Body of pancreas (tissue), 4 donors: ENCODE measurements around the gene ZMYM5.
"Not testable (repeated sequence)": the region's sequence is repeated elsewhere in the genome, so short reads cannot be mapped to it uniquely, and the experiment has no call there.

Experiments used
- CTCF ChIP-seq, 7 experiments: fragments of 450-650 bp in 4 of 7; fragments of 200-600 bp in 3 of 7; sonication (generic) in 3 of 7; IDR thresholded peaks; one replicate each; pipeline ENCODE4 v1.5.1; 2016 to 2019; ENCODE audit warnings: antibody characterized with exemption in 7 of 7
- POLR2A ChIP-seq, 3 donors: fragments of 450-650 bp; IDR thresholded peaks; one replicate each; pipeline ENCODE4 v1.6.1; 2016; ENCODE audit warnings: antibody characterized with exemption in 3 of 3, mild to moderate bottlenecking in 2 of 3

- not testable (repeated sequence) for TF ChIP-seq CTCF, POLR2A (IDR thresholded peaks at IDR 0.05)
Measured at GRCh38 chr13:19780753-19781418, 82.6 kb downstream of the ZMYM5 start.
